GM12878 (cell line): ENCODE data around the gene SGMS1. TPM values are rescaled to one million over a fixed set of nuclear protein-coding genes. Genes with fewer than 3 reads are reported as not detected.

ENCODE experiments used
- BRCA1 ChIP-seq: IDR thresholded peaks from 2 replicates; pipeline ENCODE4 v1.6.1; 2011; ENCODE audit warnings: low read depth, low read length, improper control_type of control experiment
- HDAC6 ChIP-seq: fragments of 200-600 bp; sonication (generic); IDR thresholded peaks from one replicate; pipeline ENCODE4 v1.8.0; 2017; ENCODE audit warnings: antibody characterized with exemption; ENCODE audit not compliant: unreplicated experiment
- TARDBP ChIP-seq: IDR thresholded peaks from 2 replicates; pipeline ENCODE4 v1.6.1; 2016; ENCODE audit warnings: borderline replicate concordance
- polyA plus RNA-seq, 11 experiments: library from polyadenylated mRNA; depleted of rRNA in 4 of 11; unstranded in 6 of 11; stranded (reverse) in 5 of 11; fragments of >200 nt; fragmentation: Nextera tagmentation in 4 of 11; fragmentation: Illumina TruSeq in 1 of 11; extraction: Ambion mirVana in 4 of 11; extraction: Trizol in 1 of 11; gene quantifications; 1 replicate in 1 of 11; 2 replicates in 10 of 11; pipeline versions ENCODE4 v1.2.1 to v1.2.3, GENCODE V29; 2011 to 2016; ENCODE audit warnings: inconsistent platforms in 2 of 11, missing spikeins in 2 of 11, low read depth in 1 of 11
- total RNA-seq, 4 experiments: library from RNA; depleted of rRNA in 3 of 4; stranded (reverse); fragments of >200 nt in 3 of 4; fragmentation: Illumina TruSeq in 1 of 4; extraction: Trizol in 1 of 4; gene quantifications; 2 replicates each; pipeline versions ENCODE4 v1.2.1 to v1.2.3, GENCODE V29; 2013 to 2021
- TF ChIP-seq, protein P1 (sequence below): IDR thresholded peaks from 2 replicates; pipeline ENCODE4 v1.6.1; 2012; ENCODE audit warnings: improper control_type of control experiment, low read depth, low read length; ENCODE audit not compliant: insufficient replicate concordance
- TF ChIP-seq, protein P2 (sequence below): IDR thresholded peaks from 2 replicates; pipeline ENCODE4 v1.6.1; 2011; ENCODE audit warnings: low read depth, mild to moderate bottlenecking, low read length, moderate library complexity, borderline replicate concordance; ENCODE audit errors: extremely low read depth
- TF ChIP-seq, protein P3 (sequence below): IDR thresholded peaks from 2 replicates; pipeline ENCODE4 v1.6.1; 2012; ENCODE audit warnings: low read length, inconsistent platforms

Gene SGMS1
- total and polyA plus RNA-seq, 10 of the 15 experiments (the other 5 are each of a cell fraction or from before 2014, with no cell fraction given) = 1.4 to 14.5 (median 4.9) TPM

DNA sequence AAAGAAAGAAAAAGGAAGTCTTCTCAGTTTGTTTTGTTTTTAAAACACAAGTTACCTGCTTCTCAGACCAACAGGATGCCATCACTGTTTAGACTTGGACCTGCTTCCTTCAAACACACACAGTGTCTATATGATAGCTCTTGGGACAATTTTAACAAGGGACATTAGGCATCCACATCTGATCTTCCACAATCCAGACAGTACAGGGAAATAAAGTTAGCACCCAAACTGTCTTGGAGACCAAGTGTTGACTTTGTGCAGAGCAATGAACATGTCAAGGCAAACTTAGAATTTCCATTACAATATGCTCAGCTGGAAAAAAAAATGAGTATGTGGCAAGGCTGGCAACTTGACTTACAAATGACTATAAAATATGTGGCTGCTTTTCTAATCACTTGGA lies 80.9 kb downstream of the SGMS1 start (continued):
- TF ChIP-seq, protein P1, sequence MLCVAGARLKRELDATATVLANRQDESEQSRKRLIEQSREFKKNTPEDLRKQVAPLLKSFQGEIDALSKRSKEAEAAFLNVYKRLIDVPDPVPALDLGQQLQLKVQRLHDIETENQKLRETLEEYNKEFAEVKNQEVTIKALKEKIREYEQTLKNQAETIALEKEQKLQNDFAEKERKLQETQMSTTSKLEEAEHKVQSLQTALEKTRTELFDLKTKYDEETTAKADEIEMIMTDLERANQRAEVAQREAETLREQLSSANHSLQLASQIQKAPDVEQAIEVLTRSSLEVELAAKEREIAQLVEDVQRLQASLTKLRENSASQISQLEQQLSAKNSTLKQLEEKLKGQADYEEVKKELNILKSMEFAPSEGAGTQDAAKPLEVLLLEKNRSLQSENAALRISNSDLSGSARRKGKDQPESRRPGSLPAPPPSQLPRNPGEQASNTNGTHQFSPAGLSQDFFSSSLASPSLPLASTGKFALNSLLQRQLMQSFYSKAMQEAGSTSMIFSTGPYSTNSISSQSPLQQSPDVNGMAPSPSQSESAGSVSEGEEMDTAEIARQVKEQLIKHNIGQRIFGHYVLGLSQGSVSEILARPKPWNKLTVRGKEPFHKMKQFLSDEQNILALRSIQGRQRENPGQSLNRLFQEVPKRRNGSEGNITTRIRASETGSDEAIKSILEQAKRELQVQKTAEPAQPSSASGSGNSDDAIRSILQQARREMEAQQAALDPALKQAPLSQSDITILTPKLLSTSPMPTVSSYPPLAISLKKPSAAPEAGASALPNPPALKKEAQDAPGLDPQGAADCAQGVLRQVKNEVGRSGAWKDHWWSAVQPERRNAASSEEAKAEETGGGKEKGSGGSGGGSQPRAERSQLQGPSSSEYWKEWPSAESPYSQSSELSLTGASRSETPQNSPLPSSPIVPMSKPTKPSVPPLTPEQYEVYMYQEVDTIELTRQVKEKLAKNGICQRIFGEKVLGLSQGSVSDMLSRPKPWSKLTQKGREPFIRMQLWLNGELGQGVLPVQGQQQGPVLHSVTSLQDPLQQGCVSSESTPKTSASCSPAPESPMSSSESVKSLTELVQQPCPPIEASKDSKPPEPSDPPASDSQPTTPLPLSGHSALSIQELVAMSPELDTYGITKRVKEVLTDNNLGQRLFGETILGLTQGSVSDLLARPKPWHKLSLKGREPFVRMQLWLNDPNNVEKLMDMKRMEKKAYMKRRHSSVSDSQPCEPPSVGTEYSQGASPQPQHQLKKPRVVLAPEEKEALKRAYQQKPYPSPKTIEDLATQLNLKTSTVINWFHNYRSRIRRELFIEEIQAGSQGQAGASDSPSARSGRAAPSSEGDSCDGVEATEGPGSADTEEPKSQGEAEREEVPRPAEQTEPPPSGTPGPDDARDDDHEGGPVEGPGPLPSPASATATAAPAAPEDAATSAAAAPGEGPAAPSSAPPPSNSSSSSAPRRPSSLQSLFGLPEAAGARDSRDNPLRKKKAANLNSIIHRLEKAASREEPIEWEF = no peak
- TF ChIP-seq HDAC6 = no peak
- TF ChIP-seq, protein P2, sequence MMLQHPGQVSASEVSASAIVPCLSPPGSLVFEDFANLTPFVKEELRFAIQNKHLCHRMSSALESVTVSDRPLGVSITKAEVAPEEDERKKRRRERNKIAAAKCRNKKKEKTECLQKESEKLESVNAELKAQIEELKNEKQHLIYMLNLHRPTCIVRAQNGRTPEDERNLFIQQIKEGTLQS = no peak
- TF ChIP-seq TARDBP = no peak
- TF ChIP-seq BRCA1 = no peak
- TF ChIP-seq, protein P3, sequence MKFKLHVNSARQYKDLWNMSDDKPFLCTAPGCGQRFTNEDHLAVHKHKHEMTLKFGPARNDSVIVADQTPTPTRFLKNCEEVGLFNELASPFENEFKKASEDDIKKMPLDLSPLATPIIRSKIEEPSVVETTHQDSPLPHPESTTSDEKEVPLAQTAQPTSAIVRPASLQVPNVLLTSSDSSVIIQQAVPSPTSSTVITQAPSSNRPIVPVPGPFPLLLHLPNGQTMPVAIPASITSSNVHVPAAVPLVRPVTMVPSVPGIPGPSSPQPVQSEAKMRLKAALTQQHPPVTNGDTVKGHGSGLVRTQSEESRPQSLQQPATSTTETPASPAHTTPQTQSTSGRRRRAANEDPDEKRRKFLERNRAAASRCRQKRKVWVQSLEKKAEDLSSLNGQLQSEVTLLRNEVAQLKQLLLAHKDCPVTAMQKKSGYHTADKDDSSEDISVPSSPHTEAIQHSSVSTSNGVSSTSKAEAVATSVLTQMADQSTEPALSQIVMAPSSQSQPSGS = no peak
